T-helper 1 cell treated with Interleukin-12 subunit alpha and Interleukin-12 subunit beta and Interleukin-4 antibody, amounts not matched to agents 30 ng/mL and 1 ng/mL, for 36 hours (primary cell): ENCODE data around the gene NREP. TPM values are rescaled to one million over a fixed set of nuclear protein-coding genes. Genes with fewer than 3 reads are reported as not detected.
"Not testable (repeated sequence)": the region's sequence is repeated elsewhere in the genome, so short reads cannot be mapped to it uniquely, and the experiment has no call there.

Source experiments
- intact Hi-C: fragments of 100-400 bp; cut with micrococcal nuclease; formaldehyde crosslinking; loops from one replicate; pipeline ENCODE4 v1.15.1; 2024
- total RNA-seq: library from RNA; stranded (reverse); gene quantifications from 2 replicates; pipeline ENCODE4 v1.2.3, GENCODE V29; 2022

NREP gene
- total RNA-seq, 1 donor from 2014 or later = 21.3 TPM

DNA sequence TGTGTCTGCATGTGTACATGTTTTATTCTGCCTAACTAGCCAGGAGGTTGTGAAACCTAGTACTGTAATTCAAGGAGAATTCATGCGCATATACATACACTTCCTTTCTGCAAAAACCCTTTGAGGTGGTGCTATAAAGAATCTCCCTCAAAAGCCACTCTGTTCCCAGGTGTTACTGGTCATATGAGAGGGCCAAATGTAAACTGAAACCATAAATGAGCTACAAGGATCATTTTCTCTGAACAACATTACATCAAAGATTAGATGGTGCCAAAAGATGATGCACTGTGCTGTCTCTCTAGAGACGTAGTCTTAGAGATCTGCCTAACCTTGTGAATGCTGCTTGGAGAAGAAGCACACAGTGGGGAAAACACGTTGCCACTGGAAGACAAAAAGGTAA is 15.7 kb downstream of the NREP start:
- intact Hi-C loops = loop anchor here (1.0 to 5.0 kb wide), 3 partner anchors 16 to 209 kb away; partner anchors contain the start of gene NREP

DNA sequence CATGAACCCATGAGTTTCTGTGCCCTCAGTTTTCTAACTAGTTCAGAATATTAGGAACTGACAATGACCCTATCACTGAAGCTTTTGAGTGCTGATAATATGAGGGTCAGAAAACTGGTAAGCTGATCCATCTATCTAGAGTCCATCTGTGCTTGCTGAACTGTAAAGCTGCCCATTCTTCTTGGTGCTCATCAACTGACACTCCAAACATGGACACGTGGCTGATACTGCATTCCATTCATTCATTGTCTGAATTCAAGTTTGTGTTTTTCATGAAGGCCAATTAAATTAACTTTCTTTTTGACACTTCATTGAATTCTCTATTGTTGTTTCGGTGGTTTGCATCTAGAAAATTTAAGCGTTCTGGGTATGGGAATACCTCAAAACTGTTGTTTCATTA is 17.6 kb downstream of the NREP start:
- intact Hi-C loops = no loop called here

DNA sequence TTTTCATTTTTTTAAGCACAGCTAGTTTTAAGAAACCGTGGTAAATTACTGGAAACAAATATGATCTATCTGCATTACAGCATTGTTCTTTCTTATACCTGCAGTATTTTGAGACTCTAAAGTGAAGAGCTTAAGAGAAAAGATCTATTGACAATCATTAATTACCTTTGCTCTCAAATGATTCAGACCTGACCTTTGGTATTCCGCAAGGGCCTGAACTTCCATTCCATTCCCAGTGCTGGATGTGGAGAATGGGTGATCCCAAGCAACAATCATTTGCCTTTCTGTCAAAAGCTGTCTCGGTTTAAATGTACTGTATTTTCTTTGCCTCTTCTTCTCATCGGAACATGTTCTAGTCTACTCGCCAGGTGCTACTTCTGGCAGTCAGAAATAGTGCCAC is 18.9 kb downstream of the NREP start:
- intact Hi-C loops = no loop called here

DNA sequence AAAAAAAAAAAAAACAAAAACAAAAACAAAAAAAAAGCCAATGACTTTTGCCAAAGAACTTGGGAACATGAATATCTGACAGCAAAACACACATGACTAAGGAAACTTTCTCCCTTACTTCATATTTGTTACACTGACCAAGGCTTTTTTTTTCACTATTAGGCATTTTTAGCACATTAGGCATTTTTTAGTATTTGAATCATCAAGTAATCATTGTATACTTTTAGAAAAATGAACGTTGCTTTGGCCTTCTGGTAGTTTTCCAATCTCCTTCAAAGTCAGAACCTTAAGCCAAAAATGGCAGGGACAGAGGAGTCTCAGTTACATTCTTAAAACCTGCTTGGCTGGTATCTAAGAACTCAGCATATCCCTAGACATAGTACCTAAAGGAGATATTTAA is 19.3 kb downstream of the NREP start:
- intact Hi-C loops = no loop called here

DNA sequence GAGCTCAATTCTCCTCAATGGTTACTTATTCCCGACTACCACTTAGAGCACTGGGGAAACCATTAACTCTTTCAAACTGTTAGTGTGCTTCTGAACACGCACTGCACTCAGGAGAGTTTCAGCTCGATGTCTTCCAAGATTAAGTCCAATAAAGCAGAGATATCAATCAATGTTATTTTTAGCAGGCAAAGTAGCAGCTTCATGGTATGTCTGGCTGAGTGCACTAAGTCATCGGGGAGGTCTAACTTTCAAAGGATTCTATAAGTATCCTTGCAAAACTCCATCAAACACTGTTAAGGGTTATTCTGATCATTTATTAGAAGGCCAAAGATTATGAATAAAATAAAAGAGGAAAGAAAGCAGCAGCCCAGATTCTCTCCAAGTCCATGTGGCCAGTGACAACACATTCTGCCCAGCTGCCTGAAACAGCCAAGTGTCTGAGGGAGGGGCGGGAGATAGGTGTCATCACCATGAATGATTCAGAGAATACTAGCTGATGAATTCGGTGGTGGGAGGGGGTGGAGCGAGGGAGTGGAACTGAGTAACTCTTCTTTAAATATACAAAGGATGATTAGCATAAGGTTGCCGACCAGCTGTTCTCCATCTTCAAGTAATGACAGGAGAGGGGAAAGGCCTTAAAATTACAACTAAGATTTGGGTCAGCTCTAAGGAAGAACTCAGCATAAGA is 21.3 kb downstream of the NREP start:
- intact Hi-C loops = no loop called here

DNA sequence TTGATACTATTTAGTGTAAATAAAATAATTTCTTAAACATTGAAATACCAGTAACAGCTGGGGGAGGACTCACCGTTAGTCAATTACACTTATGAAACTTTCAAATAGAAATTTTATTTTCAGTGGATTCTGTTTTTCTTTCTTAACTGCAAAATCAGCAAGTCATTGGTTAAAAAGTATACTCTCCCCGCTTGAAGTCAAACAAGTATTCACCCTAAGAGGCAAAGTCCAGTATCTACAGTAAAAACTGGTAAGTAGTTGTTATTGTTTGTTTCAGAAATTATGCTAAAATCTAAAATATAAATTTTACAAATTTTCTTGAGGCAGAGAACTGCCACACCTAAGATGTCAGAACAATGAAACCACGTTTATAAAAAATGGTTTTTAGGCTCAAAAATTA is 22.4 kb downstream of the NREP start:
- intact Hi-C loops = loop anchor here (1.0 kb wide), 1 partner anchor 8 kb away; no protein-coding TSS in a partner anchor

DNA sequence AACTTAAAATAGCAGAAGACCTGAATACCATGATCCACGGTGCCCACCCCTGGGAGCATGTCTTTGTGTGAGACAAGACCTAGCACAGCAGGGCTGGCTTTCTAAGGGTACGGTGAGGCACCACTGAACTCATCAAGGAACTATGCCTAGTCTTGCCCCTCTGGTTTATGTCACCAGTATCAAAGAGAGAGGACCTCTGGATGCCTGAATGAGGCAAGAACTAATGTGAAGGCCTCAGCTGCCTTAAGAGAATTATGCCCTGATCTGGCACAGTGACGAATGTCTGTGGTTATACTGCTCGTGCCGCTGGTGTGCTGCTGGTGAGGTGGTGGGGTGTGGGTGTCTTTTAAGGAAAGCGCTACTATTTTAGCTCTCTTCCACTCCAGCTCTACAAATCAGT is 23.0 kb downstream of the NREP start:
- intact Hi-C loops = loop anchor here (1.0 kb wide), 1 partner anchor 8 kb away; no protein-coding TSS in a partner anchor

DNA sequence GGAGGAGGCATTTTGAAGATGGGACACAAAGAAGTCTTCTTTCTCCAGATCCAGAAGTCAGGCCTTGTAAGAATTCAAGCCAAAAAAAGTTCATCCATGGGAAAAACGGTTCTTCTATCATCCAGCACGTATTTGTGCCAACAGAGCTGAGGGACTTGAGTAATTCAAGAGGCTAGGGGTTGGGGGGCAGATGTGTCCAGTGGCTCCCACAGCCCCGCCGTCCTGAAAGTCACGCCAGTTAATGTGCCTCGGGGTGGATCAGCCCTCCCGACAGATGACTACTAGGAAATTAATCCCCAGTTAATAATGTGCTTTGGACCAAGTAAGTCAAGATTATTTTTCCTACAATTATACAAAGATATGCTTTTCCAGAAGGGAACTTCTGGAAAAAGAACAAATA is 23.4 kb downstream of the NREP start:
- intact Hi-C loops = no loop called here

DNA sequence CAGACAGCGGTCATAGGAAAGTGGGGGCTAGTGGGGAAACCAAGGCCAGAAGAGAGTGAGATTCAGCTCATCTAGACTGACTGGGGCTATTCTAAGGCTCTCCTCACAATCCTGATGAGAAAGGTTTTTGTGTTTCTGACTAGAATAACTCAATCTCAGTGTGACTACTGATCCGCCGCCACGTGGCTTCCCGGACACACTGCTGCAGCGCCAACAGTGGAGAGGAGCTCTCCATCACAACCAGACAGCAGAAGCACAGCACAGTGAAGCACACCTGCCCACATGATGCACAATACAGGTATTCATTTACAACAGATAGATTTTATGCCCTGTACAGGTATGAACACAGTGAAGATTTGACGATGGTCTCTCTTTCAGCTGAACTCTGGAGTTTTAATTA is 25.4 kb downstream of the NREP start:
- intact Hi-C loops = no loop called here

DNA sequence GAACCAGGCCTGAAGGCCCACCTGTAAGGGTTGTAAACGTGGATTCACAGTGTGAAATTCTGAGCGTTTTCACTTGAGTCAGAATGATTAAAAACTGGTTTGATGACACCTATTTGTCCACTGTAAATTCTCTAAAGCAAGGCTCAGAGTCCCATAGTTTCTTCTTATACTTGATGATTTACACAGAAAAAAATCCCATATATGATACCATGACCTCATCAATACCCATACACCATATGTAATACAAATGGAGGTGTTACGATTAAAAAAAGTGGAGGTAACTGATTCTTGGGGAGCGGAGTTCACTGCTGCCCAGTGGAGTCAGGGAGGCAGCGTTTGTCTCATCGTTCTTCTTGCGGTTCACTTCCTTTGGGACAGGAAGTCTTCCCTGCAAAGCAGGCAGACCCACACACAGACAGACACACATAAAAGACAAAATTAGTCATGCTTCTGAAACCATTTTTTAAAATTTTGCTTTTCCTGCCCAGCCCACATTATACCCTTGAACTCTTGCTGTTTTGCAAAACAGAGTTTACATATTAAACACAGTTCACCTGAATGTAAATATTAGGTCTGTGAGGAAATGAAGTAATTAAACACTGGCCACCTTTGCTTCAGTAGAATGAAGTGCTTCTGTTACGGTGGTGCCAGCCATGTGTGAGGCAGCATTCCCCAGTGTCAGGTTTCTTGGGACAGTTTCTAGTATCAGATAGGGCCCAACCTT is 26.2 kb downstream of the NREP start:
- intact Hi-C loops = no loop called here

DNA sequence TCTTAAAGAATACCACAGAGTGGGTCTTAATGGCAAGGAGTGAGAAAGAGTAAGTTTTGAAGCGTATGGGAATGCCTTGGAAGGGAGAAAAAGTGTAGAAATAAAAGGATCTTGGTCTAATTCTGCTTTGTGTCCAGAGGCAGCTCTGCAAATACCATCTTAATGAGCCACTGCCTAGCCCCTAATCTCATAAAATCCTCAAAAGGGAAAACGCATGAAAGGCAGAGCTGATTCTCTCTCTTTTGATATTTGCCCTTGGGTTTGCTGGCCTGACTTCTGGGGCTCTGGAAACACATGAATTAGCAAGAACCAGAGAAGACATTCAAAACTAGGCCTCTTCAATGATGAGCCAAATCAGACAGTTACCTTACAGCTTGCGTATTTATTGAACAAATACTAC is 28.1 kb downstream of the NREP start:
- intact Hi-C loops = no loop called here

DNA sequence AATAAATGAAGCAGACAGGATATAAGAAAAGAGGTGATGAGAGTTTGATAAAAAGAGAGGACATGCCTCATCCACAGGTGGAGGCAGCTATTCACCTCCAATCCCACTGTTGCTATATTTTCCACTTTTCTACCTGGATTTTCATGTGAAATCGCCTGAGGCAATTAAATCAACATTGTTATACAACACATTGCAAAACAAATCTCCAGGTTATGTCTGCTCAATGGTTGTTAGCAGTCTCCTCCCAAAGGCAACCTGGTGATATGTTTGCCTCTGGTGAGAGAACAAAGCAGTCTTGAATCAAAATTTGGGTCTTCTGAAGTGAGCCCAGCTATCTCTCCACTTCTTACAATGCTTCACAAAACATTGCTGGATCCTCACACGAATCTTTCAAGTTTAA is 30.0 kb downstream of the NREP start:
- intact Hi-C loops = no loop called here

DNA sequence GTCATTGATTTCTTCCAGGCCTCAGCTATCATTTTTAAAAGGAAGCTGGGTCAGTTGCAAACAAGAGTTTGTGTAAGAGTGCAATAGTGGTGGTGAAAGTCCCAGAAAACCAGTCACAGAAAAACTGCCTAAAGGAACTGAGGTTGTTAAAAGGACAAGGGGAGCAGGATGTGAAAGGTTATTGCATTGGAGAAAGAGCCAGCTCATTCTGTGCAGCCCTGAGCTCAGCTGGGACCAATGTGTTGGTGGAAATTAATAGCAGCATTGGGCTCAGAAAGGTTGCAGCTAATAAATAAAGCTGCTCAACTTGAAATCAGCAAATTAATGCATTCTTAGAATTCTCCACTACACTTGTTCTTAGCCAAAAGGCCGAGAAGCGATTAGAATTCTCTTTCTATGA is 34.9 kb downstream of the NREP start:
- intact Hi-C loops = no loop called here

DNA sequence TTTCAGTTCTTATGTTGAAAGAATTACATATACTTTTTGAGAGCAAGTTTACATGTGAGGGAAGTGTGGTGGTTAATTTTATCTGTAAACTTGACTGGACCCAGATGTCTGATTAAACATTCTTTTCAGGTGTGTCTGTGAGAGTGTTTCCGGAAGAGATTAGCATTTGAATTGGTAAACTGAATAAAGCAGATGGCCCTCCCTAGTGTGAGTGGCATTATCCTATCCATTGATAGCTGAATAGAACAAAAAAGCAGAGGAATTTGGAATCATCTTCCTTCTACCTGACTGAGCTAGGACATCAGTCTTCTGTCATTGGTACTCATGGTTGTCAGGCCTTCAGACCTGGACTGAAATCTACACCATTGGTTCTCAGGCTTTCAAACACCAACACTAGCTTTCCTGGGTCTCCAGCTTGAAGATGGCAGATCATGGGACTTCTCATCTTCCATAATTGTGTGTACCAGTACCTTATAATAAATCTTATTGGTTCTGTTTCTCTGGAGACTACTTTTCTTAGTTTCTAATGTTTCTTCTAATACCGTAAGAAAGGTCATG is 36.6 kb downstream of the NREP start:
- intact Hi-C loops = no loop called here

DNA sequence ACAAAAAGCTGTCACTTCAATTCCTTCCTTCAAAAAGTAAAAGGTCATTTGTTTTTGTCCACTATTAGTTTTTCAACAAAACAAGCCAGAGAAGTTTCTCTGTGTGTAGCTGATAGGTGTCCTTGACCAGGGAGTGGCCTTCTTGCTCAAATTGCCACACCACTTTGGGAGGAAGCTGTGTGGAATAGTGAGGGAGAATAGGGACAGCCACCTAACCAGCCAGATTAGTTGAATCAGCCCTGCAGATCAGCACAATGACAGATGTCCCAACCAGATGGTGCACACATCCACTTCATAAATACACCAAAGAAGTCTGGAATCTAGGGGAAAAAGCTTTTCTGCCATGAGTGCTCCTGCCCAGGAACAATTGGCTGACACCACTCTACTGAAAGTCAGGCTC is 37.2 kb downstream of the NREP start:
- intact Hi-C loops = no loop called here

DNA sequence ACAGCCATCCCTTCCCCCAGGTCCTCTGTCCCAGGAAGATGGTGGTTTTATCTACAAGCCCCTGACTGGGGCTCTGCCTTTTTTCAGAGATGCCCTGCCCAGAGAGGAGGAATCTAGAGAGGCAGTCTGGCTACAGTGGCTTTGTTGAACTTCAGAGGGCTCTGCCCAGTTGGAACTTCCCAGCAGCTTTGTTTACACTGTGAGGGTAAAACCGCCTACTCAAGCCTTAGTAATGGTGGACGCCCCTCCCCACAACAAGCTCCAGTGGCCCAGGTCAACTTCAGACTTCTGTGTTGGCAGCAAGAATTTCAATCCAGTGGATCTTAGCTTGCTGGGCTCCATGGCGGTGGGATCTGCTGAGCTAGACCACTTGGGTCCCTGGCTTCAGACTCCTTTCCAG is 40.2 kb downstream of the NREP start:
- intact Hi-C loops = not testable (repeated sequence)

DNA sequence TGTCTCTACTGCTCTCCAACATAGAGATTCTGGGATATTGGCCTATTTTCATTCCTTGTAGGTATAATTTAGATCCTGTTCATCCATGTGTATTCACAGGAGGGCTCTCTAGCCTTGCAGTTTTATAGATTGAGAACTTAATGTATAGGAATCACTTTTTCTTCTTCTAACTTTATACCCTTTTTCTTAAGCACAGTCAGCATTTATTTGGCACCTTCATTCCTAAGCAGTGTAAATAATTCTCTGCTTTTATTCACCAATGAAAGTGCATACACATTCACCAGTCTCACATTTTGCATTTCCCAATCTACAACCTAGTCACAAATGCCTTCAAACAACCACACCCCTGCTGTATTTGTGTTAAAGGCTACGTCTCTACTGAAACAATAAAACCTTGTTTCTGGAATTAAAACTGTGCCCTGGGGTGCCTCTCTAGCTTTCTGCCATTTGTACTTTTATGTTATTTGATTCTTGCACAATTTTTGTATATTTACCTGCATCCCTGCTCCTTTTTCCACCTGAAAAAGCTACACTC is 49.3 kb downstream of the NREP start:
- intact Hi-C loops = no loop called here

DNA sequence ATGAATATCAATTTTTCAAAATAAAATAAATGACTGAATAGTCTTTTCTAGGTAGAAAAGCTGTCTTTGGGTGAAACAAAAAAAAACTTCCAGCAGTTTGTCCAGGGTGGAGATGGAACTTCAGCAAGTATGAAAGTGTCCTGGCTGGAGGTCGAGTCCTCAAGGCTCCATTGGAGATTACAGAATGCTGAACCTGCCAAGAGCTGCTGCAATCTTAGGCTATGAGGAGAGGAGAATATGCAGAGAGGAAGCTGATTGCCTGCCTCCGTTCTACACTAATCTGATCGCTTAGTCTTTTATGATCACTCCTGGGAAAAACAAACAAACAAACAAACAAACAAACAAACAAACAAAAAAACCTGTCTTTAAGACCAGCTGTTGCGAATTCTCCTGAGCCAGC is 50.6 kb downstream of the NREP start:
- intact Hi-C loops = no loop called here

DNA sequence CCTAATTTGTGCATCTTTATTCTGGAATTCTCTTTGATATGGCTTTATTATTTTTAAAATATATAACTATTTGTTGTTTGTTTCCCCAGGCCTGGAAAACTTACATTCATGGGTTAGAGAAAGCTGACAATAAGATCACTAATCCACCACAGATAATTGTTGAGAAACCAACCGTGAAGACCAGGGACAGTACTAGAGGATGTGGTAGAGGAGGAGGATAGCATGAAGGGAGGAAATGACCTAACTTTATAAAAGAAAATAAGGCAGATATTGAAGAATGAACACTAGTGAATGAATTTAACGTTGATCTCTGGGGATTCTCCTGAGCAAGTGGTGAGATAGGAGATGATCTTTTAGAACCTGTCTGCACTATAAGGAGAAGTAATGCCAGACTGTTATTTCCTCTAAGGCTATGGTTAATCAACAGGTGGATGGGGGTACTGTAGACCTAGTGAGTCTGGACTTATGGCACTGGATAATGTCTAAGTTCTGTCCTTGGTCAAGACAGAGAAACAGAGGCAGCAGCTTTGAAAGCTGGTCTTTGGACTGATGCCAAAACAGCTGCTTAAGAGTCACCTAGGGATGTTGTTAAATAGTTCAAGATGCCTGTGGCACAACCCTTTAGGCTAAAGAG is 52.4 kb downstream of the NREP start:
- intact Hi-C loops = no loop called here

DNA sequence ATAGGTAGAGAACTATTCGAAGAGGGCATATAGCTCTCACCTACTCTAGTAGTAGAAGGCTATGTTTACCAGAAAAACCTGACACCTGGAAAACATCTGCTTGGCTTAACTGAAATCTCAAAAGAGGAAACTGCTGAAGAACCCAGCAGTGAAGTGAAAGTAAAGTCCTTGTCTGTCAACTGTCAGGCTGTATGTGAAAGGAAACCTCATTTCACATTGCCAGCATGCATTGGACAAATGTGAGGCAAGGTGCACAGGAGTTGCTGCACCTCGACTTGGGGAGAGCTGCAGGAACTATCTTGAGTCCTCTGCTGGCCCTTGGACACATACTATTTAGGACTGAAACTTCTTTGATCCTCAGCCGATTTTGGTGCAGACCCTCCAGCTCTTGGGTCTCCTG is 53.3 kb downstream of the NREP start:
- intact Hi-C loops = loop anchor here (1.0 to 2.0 kb wide), 2 partner anchors 37 to 54 kb away; partner anchors contain the start of gene NREP

DNA sequence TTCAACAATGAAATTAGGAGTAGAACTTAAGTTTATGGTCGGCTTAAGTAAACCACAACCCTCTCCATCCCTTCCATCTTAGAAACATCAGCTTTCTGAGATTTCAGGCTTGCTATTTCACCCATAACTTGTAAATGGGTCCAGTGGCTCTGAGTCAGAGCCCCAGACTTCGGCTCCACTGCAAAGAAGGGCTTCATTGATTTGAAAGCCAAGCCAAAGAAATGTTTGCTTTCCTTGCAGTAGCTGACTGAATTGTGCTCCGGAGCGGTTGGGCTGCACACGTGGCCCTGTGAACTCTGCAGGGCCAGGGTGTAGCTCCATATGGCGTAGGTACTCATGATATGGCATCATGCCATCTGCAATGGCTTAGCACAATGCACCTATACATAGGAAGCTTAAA is 57.0 kb downstream of the NREP start:
- intact Hi-C loops = no loop called here

DNA sequence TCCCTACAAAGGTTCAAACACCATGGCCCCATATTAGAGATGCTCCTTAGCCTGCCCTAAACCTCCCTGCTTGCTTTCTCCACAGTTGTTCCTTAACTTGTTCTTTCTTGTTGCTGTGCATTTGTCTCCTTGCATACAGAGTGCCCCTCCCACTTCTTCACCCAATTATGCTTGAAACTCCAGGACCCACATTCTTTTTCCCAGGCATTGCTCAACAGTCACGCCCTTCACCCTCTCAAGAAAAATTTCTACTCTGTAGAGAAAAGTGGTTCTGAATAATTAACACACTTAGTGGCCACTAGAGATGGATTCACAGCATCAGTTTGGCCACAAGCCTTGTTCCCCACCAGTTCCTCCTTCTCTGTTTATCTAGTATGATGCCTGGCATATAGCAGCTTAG is 57.7 kb downstream of the NREP start:
- intact Hi-C loops = no loop called here
